Skeletal muscle tissue (tissue), 4 donors: Measurements from ENCODE around the gene RBMXL3. TPM values are rescaled to one million over a fixed set of nuclear protein-coding genes. Genes with fewer than 3 reads are reported as not detected.

ENCODE experiments used
- H3K27ac ChIP-seq: one replicate; pipeline ENCODE4 v1.7.0; 2013; ENCODE audit warnings: mild to moderate bottlenecking, low read depth, low read length, inconsistent platforms
- H3K27me3 ChIP-seq, 3 donors: one replicate each; pipeline ENCODE4 v1.7.0; 2013; ENCODE audit warnings: low read length in 3 of 3; ENCODE audit not compliant: control insufficient read depth in 3 of 3, insufficient read depth in 3 of 3
- H3K36me3 ChIP-seq, 3 donors: one replicate each; pipeline ENCODE4 v1.7.0; 2013; ENCODE audit warnings: low read length in 3 of 3; ENCODE audit not compliant: control insufficient read depth in 3 of 3, insufficient read depth in 3 of 3
- H3K4me1 ChIP-seq, 3 donors: one replicate each; pipeline ENCODE4 v1.7.0; 2013; ENCODE audit warnings: low read length in 3 of 3, mild to moderate bottlenecking in 3 of 3; ENCODE audit not compliant: control insufficient read depth in 3 of 3, insufficient read depth in 3 of 3
- H3K4me3 ChIP-seq, 3 donors: one replicate each; pipeline ENCODE4 v1.7.0; 2013; ENCODE audit warnings: low read length in 3 of 3
- H3K9ac ChIP-seq, 3 donors: one replicate each; pipeline ENCODE4 v1.7.0; 2013; ENCODE audit warnings: low read length in 3 of 3, mild to moderate bottlenecking in 3 of 3, moderate library complexity in 2 of 3, low read depth in 1 of 3
- H3K9me3 ChIP-seq, 3 donors: one replicate each; pipeline ENCODE4 v1.7.0; 2013; ENCODE audit warnings: low read length in 3 of 3; ENCODE audit not compliant: control insufficient read depth in 3 of 3
- total RNA-seq: library from RNA; depleted of rRNA; stranded (reverse); fragments of >200 nt; gene quantifications from one replicate; pipeline ENCODE4 v1.2.3, GENCODE V29; 2014
- donor health status: Osteomylitis.

Gene RBMXL3
- not detected for total RNA-seq

DNA sequence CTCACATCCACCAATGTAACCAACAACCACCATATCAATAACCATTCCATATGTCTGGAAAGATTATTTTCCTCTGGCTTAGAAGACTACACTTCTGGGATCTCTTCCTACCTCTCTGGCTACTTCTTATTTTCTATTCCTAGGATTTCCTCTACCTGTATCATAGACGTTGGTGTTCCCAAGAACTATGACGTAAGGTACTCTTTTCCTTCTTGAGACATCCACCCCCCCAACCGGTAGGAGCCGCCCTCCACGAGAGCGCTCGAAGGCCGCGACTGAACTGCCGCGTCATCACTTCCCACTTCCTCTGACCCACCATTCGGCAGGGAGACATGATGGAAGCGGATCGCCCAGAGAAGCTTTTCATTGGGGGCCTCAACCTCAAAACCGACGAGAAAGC, at the start of gene RBMXL3:
RBMXL3 (plus strand) TSS at position 301 of the 400 bp plus-strand sequence; CDS start at position 333, 32 bp downstream.
- no peak within 1 kb of the TSS for H3K9ac ChIP-seq
- H3K4me3 ChIP-seq = no peak within 1 kb of the TSS
- H3K4me1 ChIP-seq = no peaks in the 10 kb centered on the region
- no peaks in the 10 kb centered on the region for H3K9me3 ChIP-seq
- H3K36me3 ChIP-seq = no peaks in the 10 kb centered on the region
- peaks cover 0 to 3% (median 0%) of the 10 kb centered on the region in 3 donors for H3K27me3 ChIP-seq
- H3K27ac ChIP-seq = no peak within 1 kb of the TSS

DNA sequence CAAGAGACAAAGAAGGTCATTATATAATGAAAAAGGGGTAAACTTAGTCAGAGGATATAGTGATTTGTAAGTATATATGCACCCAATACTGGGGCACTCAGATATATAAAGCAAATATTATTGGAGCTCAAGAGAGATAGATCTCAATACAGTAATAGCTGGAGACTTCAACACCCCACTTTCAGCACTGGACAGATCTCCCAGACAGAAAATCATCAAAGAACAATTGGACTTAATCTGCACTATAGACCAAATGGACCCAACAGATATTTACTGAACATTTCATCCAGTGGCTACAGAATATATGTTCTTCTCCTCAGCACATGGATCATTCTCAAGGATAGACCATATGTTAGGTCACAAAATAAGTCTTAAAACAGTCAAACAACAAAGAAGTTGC, 47.2 kb upstream of the RBMXL3 start:
- Histone ChIP-seq H3K36me3 (no peaks in the 10 kb centered on the region), H3K4me3 (no peak overlapping the region), H3K9me3 (peaks cover 0 to 3% (median 0%) of the 10 kb centered on the region in 3 donors), H3K27ac (no peak overlapping the region), H3K27me3 (no peaks in the 10 kb centered on the region), H3K9ac (no peak overlapping the region), H3K4me1 (no peaks in the 10 kb centered on the region)

DNA sequence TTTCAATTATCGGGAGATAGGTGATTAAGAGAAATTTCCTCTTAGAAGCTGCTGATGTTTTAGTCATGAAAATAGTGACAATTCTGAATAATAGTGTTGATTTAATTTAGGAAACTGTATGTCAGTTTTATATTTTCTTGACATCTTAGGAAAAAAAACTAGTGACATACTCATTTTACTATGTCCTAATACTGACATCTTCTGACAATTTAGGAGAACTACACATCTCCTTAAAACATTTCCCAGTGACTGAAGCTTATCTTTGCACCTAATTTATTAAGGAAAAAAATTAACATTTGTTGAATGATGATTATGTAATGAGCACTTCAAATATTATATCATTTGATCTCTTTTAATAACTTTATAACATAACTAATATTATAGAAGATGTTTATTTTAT, 42.0 kb upstream of the RBMXL3 start:
- no peak overlapping the region for H3K9ac ChIP-seq
- no peak overlapping the region for H3K4me3 ChIP-seq
- no peaks in the 10 kb centered on the region for H3K36me3 ChIP-seq
- peaks cover 0 to 3% (median 0%) of the 10 kb centered on the region in 3 donors for H3K27me3 ChIP-seq
- H3K27ac ChIP-seq = no peak overlapping the region
- no peaks in the 10 kb centered on the region for H3K4me1 ChIP-seq
- no peaks in the 10 kb centered on the region for H3K9me3 ChIP-seq

DNA sequence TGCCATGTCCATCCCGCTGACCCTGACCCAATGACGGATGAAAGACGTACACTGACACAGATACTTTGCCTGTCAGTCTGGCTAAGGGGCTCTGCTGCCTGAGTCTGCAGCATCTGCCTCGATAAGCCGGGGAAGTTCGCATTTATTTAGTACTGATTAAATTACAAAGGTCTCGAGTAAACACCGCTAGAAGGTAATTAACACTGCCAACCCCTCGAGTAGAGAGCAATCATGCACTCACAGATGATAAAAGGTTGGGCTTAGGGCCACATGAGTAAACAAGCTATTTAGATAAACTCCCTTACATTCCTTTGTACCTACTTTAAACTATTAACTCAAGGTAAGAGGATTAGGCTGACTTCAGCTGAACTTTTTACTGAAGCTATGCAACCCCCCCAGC, 16.0 kb upstream of the RBMXL3 start:
- Histone ChIP-seq H3K9ac (no peak overlapping the region), H3K4me1 (no peaks in the 10 kb centered on the region), H3K9me3 (no peaks in the 10 kb centered on the region), H3K27ac (no peak overlapping the region), H3K27me3 (no peaks in the 10 kb centered on the region), H3K36me3 (no peaks in the 10 kb centered on the region), H3K4me3 (no peak overlapping the region)

DNA sequence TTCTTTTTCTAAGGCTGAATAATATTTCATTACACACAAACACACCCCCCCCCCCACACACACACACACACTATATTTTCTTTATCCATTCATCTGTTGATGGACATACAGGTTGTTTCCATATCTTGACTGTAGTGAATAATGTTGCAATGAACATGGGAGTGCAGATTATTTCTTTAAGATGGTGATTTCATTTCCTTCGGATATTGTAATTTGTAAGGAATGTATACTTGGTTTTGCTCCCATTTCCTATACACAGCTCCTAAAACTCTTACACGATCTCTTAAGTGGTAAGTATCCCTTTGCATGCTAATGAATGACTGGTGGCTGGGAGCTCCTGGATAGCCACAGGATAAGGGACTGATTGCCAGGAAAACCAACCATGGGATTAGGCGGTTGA, 14.7 kb upstream of the RBMXL3 start:
- Histone ChIP-seq H3K9me3 (no peaks in the 10 kb centered on the region), H3K9ac (no peak overlapping the region), H3K27me3 (no peaks in the 10 kb centered on the region), H3K36me3 (no peaks in the 10 kb centered on the region), H3K4me1 (no peaks in the 10 kb centered on the region), H3K27ac (no peak overlapping the region), H3K4me3 (no peak overlapping the region)

DNA sequence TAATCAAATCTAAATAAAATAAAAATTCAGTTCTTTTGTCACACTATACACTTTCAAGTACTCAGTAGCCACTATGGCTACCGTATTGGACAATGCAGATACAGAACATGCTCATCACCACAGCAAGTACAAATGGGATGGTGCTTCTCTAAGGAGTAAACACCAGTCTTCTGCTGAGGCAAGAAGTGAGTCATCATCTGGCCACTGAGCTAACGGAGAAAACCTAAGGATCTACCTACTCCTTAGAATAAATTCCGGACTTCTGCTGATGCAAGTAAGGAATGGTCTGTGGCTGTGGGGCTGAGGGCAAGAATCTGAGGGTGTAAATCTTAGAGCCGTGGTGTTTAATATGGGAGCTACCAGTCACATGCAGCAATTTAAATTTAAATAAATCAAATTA, 11.3 kb upstream of the RBMXL3 start:
- Histone ChIP-seq H3K9me3 (no peaks in the 10 kb centered on the region), H3K9ac (no peak overlapping the region), H3K4me1 (no peaks in the 10 kb centered on the region), H3K27ac (no peak overlapping the region), H3K4me3 (no peak overlapping the region), H3K36me3 (no peaks in the 10 kb centered on the region), H3K27me3 (no peaks in the 10 kb centered on the region)

DNA sequence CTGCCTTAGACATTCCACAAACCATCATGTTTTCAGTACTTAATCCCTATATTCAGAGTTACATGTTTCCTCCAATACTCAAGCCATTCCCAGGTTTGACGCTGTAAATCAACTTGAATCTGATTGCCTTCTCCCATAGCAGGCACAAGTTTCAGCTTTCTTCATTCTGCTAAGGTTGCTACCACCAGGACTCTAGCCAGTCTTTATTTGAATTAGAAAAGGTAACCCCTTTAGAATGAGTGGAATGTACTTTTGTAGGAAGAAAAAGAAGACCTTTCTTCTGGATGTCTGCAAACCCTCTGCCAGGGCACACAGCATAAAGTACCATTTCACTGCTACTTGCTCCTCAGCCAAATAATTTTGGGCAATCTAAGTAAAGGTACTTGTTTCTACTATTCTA, 10.7 kb upstream of the RBMXL3 start:
- Histone ChIP-seq H3K9me3 (no peaks in the 10 kb centered on the region), H3K4me3 (no peak overlapping the region), H3K4me1 (no peaks in the 10 kb centered on the region), H3K27me3 (no peaks in the 10 kb centered on the region), H3K27ac (no peak overlapping the region), H3K36me3 (no peaks in the 10 kb centered on the region), H3K9ac (no peak overlapping the region)

DNA sequence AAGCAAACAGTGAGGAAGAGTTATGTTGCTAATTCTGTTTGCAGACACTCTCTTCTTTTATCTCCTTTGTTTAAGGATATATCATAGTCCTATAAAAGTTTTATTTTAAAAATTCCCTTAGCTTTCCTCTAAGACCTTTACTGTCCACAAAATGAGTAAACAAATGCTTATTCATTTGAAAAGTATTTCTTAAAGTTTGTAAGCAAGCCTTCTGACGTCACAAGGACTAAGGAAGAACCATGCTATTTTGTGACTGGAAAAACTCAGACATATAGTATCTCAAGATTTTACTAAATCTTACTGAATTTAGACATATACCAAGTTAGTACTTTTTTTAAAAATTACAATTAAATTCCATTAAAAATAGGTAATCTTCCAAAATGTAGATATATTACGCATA, 5.2 kb upstream of the RBMXL3 start:
- no peak overlapping the region for H3K27ac ChIP-seq
- no peaks in the 10 kb centered on the region for H3K27me3 ChIP-seq
- no peaks in the 10 kb centered on the region for H3K9me3 ChIP-seq
- no peak overlapping the region for H3K9ac ChIP-seq
- no peak overlapping the region for H3K4me3 ChIP-seq
- no peaks in the 10 kb centered on the region for H3K36me3 ChIP-seq
- no peaks in the 10 kb centered on the region for H3K4me1 ChIP-seq

DNA sequence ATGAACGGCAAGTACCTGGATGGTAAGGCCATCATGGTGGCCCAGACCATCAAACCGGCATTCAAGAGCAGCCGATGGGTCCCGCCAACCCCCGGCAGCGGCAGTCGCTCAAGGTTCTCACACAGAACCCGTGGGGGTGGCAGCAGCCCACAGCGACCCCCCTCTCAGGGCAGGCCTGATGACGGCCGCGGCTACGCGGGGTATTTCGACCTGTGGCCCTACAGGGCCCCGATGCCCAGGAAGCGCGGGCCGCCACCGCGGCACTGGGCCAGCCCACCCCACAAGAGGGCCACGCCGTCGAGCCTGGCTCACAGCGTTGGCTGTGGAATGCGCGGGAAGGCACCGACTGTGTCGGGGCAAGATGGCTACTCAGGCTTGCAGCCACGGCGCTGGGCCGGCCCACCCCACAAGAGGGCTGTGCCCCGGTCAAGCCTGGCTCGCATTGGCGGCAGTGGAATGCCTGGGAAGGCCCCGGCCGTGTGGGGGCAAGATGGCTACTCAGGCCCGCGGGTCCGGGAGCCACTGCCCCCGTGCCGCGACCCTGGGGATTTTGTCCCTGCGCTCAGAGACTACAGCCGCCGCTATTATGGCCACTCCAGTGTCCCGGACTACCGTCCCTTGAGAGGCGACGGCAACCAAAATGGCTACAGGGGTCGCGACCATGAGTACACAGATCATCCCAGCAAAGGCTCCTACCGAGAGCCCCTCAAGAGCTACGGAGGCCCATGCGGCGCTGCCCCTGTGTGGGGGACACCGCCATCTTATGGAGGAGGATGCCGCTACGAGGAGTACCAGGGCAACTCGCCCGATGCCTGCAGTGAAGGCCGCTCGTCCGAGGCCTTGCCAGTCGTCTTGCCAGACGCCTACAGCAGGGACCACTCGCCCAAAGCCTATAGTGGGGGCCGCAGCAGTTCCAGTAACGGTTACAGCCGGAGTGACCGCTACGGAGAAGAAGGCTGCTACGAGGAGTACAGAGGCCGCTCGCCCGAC, 731 bp downstream of the RBMXL3 start:
- no peak overlapping the region for H3K27ac ChIP-seq
- H3K36me3 ChIP-seq = no peaks in the 10 kb centered on the region
- no peaks in the 10 kb centered on the region for H3K4me1 ChIP-seq
- no peak overlapping the region for H3K4me3 ChIP-seq
- no peaks in the 10 kb centered on the region for H3K9me3 ChIP-seq
- H3K9ac ChIP-seq = no peak overlapping the region
- H3K27me3 ChIP-seq = peaks cover 0 to 3% (median 0%) of the 10 kb centered on the region in 3 donors

DNA sequence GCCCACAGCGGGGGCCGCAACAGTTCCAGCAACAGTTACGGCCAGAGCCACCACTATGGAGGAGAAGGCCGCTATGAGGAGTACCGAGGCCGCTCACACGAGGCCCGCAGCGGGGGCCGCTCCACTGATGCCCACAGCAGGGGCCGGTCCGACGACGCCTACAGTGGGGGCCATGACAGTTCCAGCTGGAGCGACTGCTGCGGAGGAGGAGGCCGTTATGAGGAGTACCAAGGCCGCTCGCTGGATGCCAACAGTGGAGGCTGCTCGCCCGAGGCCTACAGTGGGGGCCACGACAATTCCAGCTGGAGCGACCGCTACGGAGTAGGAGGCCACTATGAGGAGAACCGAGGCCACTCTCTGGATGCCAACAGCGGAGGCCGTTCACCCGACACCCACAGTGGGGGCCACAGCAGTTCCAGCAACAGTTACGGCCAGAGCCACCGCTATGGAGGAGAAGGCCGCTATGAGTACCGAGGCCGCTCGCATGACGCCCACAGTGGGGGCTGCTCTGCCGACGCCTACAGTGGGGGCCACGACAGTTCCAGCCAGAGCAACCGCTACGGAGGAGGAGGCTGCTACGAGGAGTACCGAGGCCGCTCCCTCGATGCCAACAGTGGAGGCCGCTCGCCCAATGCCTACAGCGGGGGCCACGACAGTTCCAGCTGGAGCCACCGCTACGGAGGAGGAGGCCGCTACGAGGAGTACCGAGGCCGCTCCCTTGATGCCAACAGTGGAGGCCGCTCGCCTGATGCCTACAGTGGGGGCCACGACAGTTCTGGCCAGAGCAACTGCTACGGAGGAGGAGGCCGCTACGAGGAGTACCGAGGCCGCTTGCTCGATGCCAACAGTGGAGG, 1.7 kb downstream of the RBMXL3 start:
- peaks cover 0 to 5% (median 0%) of the 10 kb centered on the region in 3 donors for H3K27me3 ChIP-seq
- H3K4me3 ChIP-seq = no peak overlapping the region
- no peak overlapping the region for H3K9ac ChIP-seq
- no peak overlapping the region for H3K27ac ChIP-seq
- H3K9me3 ChIP-seq = no peaks in the 10 kb centered on the region
- H3K36me3 ChIP-seq = no peaks in the 10 kb centered on the region
- no peaks in the 10 kb centered on the region for H3K4me1 ChIP-seq
